NAMALWA (cell line): ENCODE data around the gene STIM2.
"Not testable (repeated sequence)": the region's sequence is repeated elsewhere in the genome, so short reads cannot be mapped to it uniquely, and the experiment has no call there.

Experiments
- DNase-seq: peaks from one replicate; pipeline ENCODE4 v3.0.0-alpha.2; 2015; ENCODE audit warnings: low spot score

Gene STIM2

GRCh38 chr4:27001398-27002164, 140.9 kb downstream of the STIM2 start:
- no peak for DNase-seq

GRCh38 chr4:27003642-27004113, 143.0 kb downstream of the STIM2 start:
- no peak for DNase-seq

- DNase-seq: no peak
Measured at GRCh38 chr4:27005501-27005900, 144.9 kb downstream of the STIM2 start.

DNA sequence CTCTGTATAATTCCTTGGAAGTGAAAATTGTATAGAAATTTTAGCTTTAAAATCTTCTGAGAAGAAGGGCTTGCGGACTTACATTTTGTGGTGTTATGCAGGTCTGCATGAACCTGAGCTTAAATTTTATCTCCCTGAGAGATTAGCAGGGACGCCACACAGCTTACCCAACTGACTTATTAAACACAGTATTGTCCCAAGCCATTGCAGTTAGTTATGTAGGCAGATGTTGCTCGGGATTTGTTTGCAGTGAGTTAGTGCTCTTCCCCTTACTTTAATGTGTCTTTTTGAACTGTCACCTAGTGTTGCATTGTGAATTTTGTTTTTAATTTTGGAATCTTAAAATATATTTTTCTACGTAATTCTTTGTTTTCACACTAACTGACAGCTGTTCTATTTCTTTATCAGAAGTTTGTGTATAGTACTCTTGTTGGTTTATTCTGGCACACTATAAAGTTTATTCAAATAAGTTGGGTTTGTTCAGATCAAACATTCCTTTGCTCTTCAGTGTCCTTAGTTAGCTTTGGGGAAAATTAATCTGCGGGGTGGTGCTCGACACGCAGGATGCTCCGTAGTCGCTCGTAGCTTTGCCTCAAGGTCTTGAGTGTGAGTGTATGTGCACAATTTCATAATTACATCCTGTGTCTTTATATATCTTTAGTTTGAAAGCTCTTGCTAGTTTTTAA, 145.4 kb downstream of the STIM2 start:
- no peak for DNase-seq

- peak; percentile 59 for DNase-seq
Measured at GRCh38 chr4:27006646-27007045, 146.0 kb downstream of the STIM2 start.

DNA sequence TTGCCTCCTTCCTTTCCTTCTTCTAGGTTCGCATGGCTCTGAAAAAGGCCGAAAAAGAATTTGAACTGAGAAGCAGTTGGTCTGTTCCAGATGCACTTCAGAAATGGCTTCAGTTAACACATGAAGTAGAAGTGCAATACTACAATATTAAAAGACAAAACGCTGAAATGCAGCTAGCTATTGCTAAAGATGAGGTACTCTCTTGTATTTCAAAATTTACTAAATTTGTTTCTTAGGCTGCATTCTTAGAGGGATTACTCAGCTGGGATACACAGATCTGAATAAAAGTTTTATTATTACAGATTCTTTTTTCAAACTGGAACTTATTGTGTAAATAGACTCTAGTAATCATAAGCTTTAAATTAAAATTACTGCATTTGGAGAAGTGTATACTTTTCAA, 146.9 kb downstream of the STIM2 start:
- no peak for DNase-seq

GRCh38 chr4:27008679-27009078, 148.0 kb downstream of the STIM2 start:
- DNase-seq: no peak

GRCh38 chr4:27009539-27009938, 148.9 kb downstream of the STIM2 start:
- DNase-seq: no peak

GRCh38 chr4:27010334-27010940, 149.8 kb downstream of the STIM2 start:
- DNase-seq: peak; percentile 80

GRCh38 chr4:27011401-27011800, 150.8 kb downstream of the STIM2 start:
- no peak for DNase-seq

- no peak for DNase-seq
Measured at GRCh38 chr4:27013012-27013411, 152.4 kb downstream of the STIM2 start.

- no peak for DNase-seq
Measured at GRCh38 chr4:27016551-27016950, 155.9 kb downstream of the STIM2 start.

DNA sequence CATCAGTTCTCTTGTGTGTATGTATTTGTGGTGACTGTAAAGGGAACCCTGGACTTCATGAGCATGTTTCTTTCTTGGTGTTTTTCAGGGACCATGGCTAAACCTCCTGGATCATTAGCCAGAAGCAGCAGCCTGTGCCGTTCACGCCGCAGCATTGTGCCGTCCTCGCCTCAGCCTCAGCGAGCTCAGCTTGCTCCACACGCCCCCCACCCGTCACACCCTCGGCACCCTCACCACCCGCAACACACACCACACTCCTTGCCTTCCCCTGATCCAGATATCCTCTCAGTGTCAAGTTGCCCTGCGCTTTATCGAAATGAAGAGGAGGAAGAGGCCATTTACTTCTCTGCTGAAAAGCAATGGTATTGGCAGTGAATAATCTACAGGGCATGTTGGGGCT, 157.0 kb downstream of the STIM2 start:
- no peak for DNase-seq

GRCh38 chr4:27018076-27018475, 157.4 kb downstream of the STIM2 start:
- DNase-seq: no peak

DNA sequence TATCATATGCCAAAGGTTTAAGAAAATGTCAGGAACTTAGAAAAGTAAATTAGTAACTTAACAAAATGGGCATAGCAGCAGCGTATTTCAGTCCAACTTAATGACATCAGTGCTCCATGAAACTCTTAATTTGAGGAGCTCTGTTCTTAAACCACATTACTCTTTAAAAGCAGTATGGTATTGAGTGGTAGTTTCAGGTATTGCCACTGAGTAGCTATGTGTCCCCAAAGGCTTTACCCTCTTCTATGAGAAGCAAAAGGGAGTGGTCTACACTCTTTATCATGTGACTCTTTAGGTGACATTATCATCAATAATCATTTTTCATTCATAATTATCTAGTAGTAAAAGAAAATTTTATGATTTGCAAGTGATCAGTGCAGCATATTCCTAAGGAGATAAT, 158.3 kb downstream of the STIM2 start:
- no peak for DNase-seq

DNA sequence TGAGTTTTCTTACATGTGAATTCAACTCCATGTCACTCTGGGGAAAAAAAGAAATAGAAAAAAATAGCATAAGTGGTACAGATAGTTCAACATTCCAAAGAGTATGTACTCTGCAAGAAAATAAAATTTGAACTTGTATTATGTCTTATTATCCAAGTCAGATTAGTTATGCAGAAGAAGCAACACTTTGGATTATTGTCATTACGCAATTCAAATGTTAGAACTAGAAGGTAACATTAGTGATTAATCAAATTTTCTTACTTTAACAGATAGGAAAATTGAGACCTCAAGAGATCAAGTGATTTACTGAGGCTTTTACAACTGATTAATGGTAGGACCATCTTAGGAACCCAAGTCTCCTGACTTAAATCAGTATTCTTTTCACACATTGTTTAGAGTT, 159.1 kb downstream of the STIM2 start:
- DNase-seq: no peak

DNA sequence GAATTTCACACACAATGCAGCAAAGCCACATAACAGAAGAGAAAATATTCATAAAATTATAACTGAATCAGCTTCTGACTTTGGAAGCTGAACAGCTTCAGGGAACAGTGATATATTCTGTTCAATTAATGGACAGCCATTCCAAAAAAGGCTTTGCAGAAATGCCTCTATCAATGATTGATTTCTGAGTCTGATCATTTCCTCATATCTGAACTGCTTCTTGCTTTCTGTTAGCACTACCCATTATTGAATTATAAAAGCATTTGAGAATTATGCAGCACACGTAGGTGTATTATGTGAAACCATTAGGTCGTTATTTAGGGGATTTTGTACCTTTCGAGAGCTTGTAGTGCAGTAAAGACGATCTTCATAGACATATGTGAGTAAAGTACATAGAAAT, 159.6 kb downstream of the STIM2 start:
- no peak for DNase-seq

- DNase-seq: no peak
Measured at GRCh38 chr4:27020603-27021002, 160.0 kb downstream of the STIM2 start.

DNA sequence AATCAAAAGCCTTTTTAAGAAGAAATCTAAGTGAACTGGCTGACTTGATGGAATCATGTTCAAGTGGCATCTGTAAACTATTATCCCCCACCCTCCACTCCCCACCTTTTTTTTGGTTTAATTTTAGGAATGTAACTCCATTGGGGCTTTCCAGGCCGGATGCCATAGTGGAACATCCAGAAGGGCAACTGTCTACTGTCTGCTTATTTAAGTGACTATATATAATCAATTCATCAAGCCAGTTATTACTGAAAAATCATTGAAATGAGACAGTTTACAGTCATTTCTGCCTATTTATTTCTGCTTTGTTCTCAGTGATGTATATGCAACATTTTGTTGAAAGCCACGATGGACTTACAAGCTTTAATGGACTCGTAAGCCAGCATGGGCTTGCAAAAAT, 162.3 kb downstream of the STIM2 start:
- no peak for DNase-seq

DNA sequence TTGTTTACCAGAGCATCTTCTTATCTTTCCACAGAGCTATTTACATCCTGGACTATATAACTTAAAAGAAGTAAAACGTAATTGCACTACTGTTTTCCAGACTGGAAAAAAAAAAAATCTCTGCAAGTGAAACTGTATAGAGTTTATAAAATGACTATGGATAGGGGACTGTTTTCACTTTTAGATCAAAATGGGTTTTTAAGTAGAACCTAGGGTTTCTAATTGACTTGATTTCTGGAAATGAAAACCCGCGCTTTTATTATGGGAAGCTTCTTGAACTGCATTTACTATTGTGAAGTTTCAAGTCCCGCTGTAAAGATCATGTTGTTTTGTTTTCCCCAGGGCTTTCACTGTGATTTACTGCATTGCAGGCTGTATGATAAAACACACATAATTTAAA, 162.7 kb downstream of the STIM2 start:
- no peak for DNase-seq

DNA sequence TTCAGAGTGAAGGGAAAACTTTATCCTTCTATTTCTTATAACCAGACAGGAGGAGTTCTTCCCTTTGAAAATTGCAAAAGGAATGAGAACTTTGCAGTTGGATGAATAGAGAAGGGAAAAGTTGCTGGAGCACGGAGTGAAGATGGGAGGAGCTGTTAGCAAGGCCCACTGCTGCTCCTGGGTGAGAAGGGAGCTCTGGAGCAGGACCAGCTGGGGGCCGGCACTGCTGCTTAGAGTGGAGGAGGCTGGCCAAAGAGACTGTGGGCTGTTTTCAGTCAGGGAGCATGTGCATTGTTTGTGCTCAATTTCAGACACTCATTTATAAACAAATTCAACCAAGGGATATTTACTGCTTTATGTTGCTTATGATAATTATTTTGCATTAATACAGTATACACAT, 164.2 kb downstream of the STIM2 start:
- no peak for DNase-seq

- no peak for DNase-seq
Measured at GRCh38 chr4:27027428-27027827, 166.8 kb downstream of the STIM2 start.

- not testable (repeated sequence) for DNase-seq
Measured at GRCh38 chr4:27035127-27035526, 174.5 kb downstream of the STIM2 start.
